Colonic mucosa (tissue), 4 donors: ENCODE results near the gene ATP5MG. TPM values are rescaled to one million over a fixed set of nuclear protein-coding genes. Genes with fewer than 3 reads are reported as not detected.
"Not testable (repeated sequence)": the region's sequence is repeated elsewhere in the genome, so short reads cannot be mapped to it uniquely, and the experiment has no call there.

ENCODE experiments used
- DNase-seq: peaks from one replicate; pipeline ENCODE4 v3.0.0-alpha.2; 2020
- H3K27ac ChIP-seq: fragments of 200-600 bp; one replicate; pipeline ENCODE4 v1.8.0; 2021
- H3K27me3 ChIP-seq: fragments of 200-600 bp; one replicate; pipeline ENCODE4 v1.8.0; 2021
- H3K36me3 ChIP-seq: fragments of 200-600 bp; one replicate; pipeline ENCODE4 v1.8.0; 2021
- H3K4me1 ChIP-seq: fragments of 200-600 bp; one replicate; pipeline ENCODE4 v1.8.0; 2021; ENCODE audit warnings: mild to moderate bottlenecking
- H3K4me3 ChIP-seq: fragments of 200-600 bp; one replicate; pipeline ENCODE4 v1.8.0; 2021
- H3K9ac ChIP-seq, 2 donors: one replicate each; pipeline ENCODE4 v1.7.0; 2013; ENCODE audit warnings: control low read depth in 2 of 2, low read depth in 2 of 2, low read length in 2 of 2
- H3K9me3 ChIP-seq: fragments of 200-600 bp; one replicate; pipeline ENCODE4 v1.8.0; 2021
- intact Hi-C: fragments of 100-400 bp; cut with DNase I; formaldehyde crosslinking; loops from one replicate; pipeline ENCODE4 v1.14.1; 2022
- total RNA-seq, 2 donors: library from RNA; stranded (reverse); fragmentation: NEBNext Ultra II Directional in 1 of 2; extraction: Animal tissue kit (Norgen Biotek cat#: 25700) in 1 of 2; gene quantifications; one replicate each; pipeline ENCODE4 v1.2.1, GENCODE V29; 2021
- TF ChIP-seq, protein P1 (sequence below): fragments of 200-600 bp; IDR thresholded peaks from one replicate; pipeline ENCODE4 v1.8.0; 2022; ENCODE audit warnings: antibody characterized with exemption, mild to moderate bottlenecking
- donor health status: healthy.
- donor health status: DM: no; HTN: no; CAD: no.
- donor health status: DM: no; HTN: no; CAD: no.

ATP5MG gene
- total RNA-seq, 2 donors from 2014 or later, result 282 to 380 TPM

DNA sequence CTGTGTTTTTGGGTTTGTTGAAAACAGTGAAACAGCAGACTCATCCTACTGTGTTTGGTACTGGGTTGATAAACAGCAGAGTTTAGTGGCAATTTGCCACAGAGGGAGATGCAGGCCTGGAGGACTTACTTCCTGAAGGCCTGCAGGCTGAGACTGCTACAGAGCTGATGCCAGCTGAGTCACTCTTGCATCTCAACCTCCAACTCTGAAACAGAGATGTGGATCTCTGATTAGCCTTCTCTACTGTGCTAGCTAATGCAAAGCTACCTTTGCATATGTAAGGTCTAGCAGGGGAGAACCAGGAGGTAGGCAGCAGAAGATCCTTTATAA lies 14.3 kb downstream of the ATP5MG start:
- Histone ChIP-seq H3K36me3 (no peaks in the 10 kb centered on the region), H3K4me1 (no peaks in the 10 kb centered on the region), H3K27me3 (no peaks in the 10 kb centered on the region), H3K4me3 (no peak overlapping the region), H3K9ac (no peak overlapping the region), H3K27ac (no peak overlapping the region), H3K9me3 (no peaks in the 10 kb centered on the region)
- TF ChIP-seq, protein P1, sequence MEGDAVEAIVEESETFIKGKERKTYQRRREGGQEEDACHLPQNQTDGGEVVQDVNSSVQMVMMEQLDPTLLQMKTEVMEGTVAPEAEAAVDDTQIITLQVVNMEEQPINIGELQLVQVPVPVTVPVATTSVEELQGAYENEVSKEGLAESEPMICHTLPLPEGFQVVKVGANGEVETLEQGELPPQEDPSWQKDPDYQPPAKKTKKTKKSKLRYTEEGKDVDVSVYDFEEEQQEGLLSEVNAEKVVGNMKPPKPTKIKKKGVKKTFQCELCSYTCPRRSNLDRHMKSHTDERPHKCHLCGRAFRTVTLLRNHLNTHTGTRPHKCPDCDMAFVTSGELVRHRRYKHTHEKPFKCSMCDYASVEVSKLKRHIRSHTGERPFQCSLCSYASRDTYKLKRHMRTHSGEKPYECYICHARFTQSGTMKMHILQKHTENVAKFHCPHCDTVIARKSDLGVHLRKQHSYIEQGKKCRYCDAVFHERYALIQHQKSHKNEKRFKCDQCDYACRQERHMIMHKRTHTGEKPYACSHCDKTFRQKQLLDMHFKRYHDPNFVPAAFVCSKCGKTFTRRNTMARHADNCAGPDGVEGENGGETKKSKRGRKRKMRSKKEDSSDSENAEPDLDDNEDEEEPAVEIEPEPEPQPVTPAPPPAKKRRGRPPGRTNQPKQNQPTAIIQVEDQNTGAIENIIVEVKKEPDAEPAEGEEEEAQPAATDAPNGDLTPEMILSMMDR, result no peak
- intact Hi-C loops, result no loop called here
- DNase-seq, result peak; percentile 53

DNA sequence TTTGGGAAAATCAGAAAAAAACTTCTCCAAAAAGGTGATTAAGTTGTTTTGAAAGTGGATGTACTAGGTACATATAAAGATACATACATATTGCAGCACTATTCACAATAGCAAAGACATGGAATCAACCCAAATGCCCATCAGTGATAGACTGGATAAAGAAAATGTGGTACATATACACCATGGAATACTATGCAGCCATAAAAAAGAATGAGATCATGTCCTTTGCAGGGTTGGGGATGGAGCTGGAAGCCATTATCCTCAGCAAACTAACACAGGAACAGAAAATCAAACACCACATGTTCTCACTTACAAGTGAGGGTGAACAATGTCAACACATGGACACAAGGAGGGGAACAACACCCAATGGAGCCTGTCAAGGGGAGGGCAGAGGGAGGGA lies 15.5 kb downstream of the ATP5MG start:
- H3K9ac ChIP-seq, H3K4me1 ChIP-seq, intact Hi-C loops, H3K9me3 ChIP-seq, H3K4me3 ChIP-seq, H3K27ac ChIP-seq, H3K27me3 ChIP-seq, H3K36me3 ChIP-seq, DNase-seq: not testable (repeated sequence)

DNA sequence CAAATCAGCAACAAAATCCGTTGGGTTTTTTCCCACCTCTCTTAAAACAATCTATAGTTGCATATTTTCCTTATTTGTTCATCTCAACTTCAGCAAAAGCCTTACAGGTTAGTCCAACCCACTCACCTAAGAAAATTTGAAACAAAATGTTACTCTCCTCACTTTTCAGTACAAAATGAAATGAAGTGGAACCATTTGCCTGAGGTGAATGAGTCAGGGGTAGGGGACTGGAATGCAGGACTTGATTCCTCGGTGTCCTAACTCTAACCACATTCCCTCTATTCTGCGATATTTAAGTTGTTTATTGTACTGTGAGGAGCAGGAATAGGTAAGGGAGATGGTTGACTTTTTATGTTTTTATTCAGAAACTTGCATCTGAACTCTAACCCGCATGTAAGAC lies 16.4 kb downstream of the ATP5MG start:
- Histone ChIP-seq H3K36me3 (no peaks in the 10 kb centered on the region), H3K9me3 (no peaks in the 10 kb centered on the region), H3K27ac (no peak overlapping the region), H3K4me1 (no peaks in the 10 kb centered on the region), H3K9ac (no peak overlapping the region), H3K4me3 (no peak overlapping the region), H3K27me3 (no peaks in the 10 kb centered on the region)
- TF ChIP-seq, protein P1, result no peak
- no peak for DNase-seq
- intact Hi-C loops, result no loop called here

DNA sequence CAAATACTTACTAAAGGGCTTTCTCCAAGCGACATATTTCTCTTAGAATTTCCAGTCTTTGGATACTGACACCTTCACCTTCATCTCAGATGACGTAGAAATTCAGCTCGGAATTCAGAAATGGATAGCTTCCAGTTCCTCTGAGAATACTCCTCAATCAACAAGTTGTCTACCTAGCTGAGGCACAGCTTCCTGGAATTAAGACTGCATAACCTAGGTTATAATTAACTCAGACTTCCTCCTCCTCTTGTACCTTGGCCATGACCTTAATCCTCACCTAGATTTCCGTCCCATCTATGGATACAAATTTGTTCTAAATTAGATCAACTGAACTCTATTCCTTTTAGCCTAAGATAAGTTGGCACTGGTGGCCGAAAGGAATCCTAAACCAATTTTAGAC lies 17.4 kb downstream of the ATP5MG start:
- Histone ChIP-seq H3K9ac (no peak overlapping the region), H3K9me3 (no peaks in the 10 kb centered on the region), H3K27ac (no peak overlapping the region), H3K4me3 (no peak overlapping the region), H3K4me1 (no peaks in the 10 kb centered on the region), H3K36me3 (no peaks in the 10 kb centered on the region), H3K27me3 (no peaks in the 10 kb centered on the region)
- TF ChIP-seq, protein P1, result no peak
- DNase-seq, result no peak
- intact Hi-C loops, result no loop called here

DNA sequence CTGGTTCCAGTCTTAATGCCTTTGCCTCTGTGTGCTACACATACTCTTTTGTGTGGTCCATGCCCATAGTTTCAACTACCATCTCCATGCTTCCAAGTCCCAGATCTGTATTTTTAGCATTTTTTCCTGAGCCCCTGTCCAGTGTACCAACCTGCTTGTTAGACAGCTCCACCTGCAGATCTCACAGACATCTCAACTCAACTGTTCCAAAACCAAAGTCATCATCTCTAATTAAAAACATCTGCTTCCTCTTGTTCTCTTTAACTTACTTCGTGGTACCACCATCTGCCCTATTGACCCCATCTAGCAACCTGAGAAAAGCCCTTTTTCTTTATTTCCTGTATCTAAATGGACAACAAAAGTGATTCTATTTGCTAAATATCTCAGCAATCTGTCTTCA lies 26.3 kb downstream of the ATP5MG start:
- no peak overlapping the region for H3K4me3 ChIP-seq
- no peaks in the 10 kb centered on the region for H3K9me3 ChIP-seq
- H3K27ac ChIP-seq, result no peak overlapping the region
- intact Hi-C loops, result no loop called here
- DNase-seq, result no peak
- H3K4me1 ChIP-seq, result no peaks in the 10 kb centered on the region
- no peaks in the 10 kb centered on the region for H3K27me3 ChIP-seq
- H3K9ac ChIP-seq, result no peak overlapping the region
- TF ChIP-seq, protein P1, result no peak
- H3K36me3 ChIP-seq, result no peaks in the 10 kb centered on the region

DNA sequence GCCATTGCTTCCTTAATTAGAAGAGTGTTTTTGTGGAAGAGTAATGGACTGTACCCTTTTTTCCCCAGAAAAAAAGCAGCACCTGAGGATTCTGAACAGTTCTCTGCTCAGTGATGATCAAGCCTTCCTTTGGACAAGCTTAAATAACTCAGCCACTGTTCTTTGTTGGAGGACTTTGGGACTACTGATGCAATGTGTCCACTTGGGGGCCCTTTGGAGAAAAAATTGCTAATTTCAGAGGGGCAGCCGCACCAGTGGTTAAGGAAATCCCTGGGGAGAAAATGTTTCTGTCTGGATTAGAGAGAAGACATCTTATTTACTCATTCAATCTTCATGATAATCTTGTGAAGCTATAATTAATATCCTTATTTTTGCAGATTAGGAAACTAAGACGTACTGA lies 29.6 kb downstream of the ATP5MG start:
- DNase-seq, result no peak
- no peak overlapping the region for H3K27ac ChIP-seq
- H3K4me3 ChIP-seq, result no peak overlapping the region
- H3K9ac ChIP-seq, result no peak overlapping the region
- H3K36me3 ChIP-seq, result no peaks in the 10 kb centered on the region
- H3K4me1 ChIP-seq, result no peaks in the 10 kb centered on the region
- H3K9me3 ChIP-seq, result no peaks in the 10 kb centered on the region
- intact Hi-C loops, result no loop called here
- no peaks in the 10 kb centered on the region for H3K27me3 ChIP-seq
- TF ChIP-seq, protein P1, result no peak
